Activated CD8-positive, alpha-beta memory T cell treated with anti-CD3 and anti-CD28 coated beads, Interleukin-2, amount 10 ng/mL, durations not matched to agents 7 days and 5 days (primary cell): Measurements from ENCODE around the gene COL23A1. TPM values are rescaled to one million over a fixed set of nuclear protein-coding genes. Genes with fewer than 3 reads are reported as not detected.
A peak's percentile ranks its signal among the peaks of the same experiment; 100 is the strongest.
"Not testable (repeated sequence)": the region's sequence is repeated elsewhere in the genome, so short reads cannot be mapped to it uniquely, and the experiment has no call there.

Source experiments
- ATAC-seq: fragments of 150-1000 bp; cut with Tn5 transposase; one replicate; pipeline ENCODE4 v1.10.0; 2021; ENCODE audit warnings: moderate library complexity
- CTCF ChIA-PET: fragments of 350-600 bp; sonication (Branson Sonifier 250); formaldehyde crosslinking; loops from one replicate; lab custom pipeline; 2021; ENCODE audit warnings: antibody characterized with exemption; lab: Charles Lee
- DNase-seq: peaks from one replicate; pipeline ENCODE4 v3.0.0-alpha.2; 2020
- H3K27ac Mint-ChIP-seq: one replicate; pipeline ENCODE4 v1.8.0; 2021; ENCODE audit warnings: mild to moderate bottlenecking, mixed read lengths
- H3K27me3 Mint-ChIP-seq: one replicate; pipeline ENCODE4 v1.8.0; 2021; ENCODE audit warnings: mixed read lengths
- H3K36me3 Mint-ChIP-seq: one replicate; pipeline ENCODE4 v1.8.0; 2021; ENCODE audit warnings: mild to moderate bottlenecking, mixed read lengths
- H3K4me1 Mint-ChIP-seq: one replicate; pipeline ENCODE4 v1.8.0; 2021; ENCODE audit warnings: mixed read lengths
- H3K4me3 Mint-ChIP-seq: one replicate; pipeline ENCODE4 v1.8.0; 2021; ENCODE audit warnings: mild to moderate bottlenecking, moderate library complexity, mixed read lengths
- H3K9me3 Mint-ChIP-seq: one replicate; pipeline ENCODE4 v1.8.0; 2022; ENCODE audit warnings: low read depth, mixed read lengths
- total RNA-seq, 2 experiments: library from RNA; stranded (reverse); gene quantifications; one replicate each; pipeline ENCODE4 v1.2.3, GENCODE V29; 2021

The COL23A1 gene
- total RNA-seq, 2 experiments from 2014 or later = 0.18 to 0.19 TPM

DNA sequence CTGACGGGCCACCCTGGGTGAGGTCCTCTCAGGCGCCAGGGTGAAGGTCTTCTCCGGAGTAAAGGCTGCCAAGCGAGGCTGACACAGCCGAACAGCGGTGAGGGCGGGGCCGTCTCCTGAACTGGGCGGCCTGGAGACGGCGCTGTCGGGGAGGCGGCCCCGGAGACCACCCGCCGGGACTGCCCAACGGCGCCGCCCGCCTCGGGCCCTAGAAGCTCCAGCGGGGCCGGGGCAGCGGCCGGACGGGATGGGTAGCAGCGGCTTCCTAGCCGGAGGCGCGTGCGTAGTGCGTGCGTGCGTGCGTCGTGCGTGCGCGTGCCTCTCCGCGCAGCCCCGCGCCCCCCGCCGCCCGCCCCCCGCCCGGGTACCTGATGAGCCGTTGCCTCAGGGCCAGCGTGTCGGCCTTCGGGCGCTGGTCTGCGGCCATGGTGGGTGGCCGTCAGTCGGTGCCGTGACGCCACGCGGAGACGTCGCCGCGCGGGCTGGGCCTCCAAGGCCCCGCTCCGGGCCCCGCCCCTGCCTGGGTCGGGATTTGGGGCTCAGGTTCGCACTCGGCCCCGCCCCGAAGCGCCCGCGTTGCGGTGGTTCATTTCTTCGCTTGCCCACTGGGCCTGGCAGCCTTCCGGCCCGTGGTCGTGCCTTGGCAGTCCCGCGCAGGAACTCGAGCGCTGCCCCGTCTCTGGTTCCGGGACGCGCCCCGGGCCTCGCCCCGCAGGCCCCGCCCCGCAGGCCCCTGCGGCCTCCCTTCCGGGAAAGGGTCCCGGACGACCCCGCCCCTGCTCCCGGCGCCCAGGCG lies 357.9 kb downstream of the COL23A1 start, which contains the start of gene PHYKPL:
PHYKPL (minus strand) TSS at position 679 of the 796 bp plus-strand sequence; CDS start at position 427, 252 bp downstream.
- Mint-ChIP-seq H3K4me3 (peak within 1 kb of the TSS; percentile 76), H3K36me3 (peaks cover 42% of the 10 kb centered on the region), H3K27me3 (no peaks in the 10 kb centered on the region), H3K27ac (peak within 1 kb of the TSS; percentile 85), H3K4me1 (peaks cover 80% of the 10 kb centered on the region), H3K9me3 (no peaks in the 10 kb centered on the region)
- ATAC-seq (peak; percentile 68), DNase-seq (peak; percentile 85)
- CTCF ChIA-PET = interaction anchor here (1.1 to 2.4 kb wide), 3 partner anchors 19 to 28 kb away, joined by 3 to 8 read pairs (median 4); partner anchors contain the start of gene HNRNPAB

DNA sequence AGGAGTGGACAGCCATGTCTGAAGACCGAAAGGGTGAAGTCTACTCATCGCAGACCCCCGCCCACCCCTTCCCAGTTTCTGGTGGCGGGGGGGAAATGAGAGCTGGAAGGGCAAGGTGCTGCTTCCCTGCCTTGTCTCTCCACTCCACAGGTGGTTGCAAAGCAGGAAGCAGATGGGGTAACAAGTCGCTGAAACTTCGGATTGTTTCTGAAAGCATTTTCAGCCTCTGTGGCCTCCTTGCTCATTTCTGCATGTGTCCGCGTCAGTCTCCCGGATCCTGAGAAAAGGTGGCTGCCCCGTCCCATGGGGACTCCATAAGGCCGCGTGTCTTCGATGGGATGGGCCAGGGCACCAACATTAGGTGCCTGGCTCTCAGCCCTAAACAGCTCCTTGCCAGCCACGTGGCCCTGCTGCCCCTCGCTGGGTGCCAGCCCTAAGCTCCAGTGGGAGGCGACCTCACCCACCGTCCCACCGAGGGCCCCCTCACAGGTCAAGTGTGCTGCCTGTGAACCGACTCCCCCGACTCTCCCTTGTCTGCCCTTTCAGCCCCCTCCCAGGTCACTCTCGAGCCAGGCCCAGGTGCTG lies 358.6 kb downstream of the COL23A1 start:
- Mint-ChIP-seq H3K4me1 (peaks cover 77% of the 10 kb centered on the region), H3K27ac (peak overlapping the region; percentile 73), H3K4me3 (peak overlapping the region; percentile 76), H3K9me3 (no peaks in the 10 kb centered on the region), H3K27me3 (no peaks in the 10 kb centered on the region), H3K36me3 (peaks cover 49% of the 10 kb centered on the region)
- ATAC-seq = no peak
- CTCF ChIA-PET = interaction anchor here (1.0 to 2.4 kb wide), 6 partner anchors 17 to 320 kb away, joined by 3 to 8 read pairs (median 3); partner anchors contain the start of gene HNRNPAB
- DNase-seq = no peak

DNA sequence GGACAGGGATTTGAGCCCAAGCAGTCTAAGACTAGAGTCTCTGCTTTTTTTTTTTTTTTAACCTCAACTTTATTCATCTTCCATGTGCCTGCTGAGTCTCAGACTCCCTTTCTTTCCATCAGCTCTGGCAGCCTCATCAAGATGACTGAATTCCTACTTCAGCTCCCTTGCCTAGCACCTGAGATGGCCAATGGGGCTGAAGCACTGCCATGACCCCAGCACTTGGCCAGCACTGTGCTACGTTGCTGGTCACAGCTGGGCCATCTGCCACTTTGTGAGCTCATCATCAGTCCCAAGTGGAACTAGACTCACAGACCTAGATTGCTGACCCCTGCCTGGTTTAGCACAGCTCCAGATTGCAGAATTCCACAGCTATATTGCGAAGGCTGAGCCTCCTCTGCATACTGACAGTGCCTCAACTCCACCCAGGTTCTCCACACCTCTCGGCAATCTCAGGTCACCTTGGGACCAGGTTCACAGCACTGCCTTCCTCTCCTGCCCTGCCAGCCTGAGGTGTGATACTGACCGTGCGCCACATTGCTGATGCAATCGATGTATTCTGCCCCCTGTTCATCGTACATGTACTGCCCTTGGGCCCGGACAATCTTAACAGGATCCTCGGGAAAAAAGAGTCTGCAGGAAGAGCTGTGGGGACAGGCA lies 359.2 kb downstream of the COL23A1 start:
- Mint-ChIP-seq H3K36me3 (peaks cover 52% of the 10 kb centered on the region), H3K4me3 (peak overlapping the region; percentile 76), H3K9me3 (no peaks in the 10 kb centered on the region), H3K4me1 (peaks cover 73% of the 10 kb centered on the region), H3K27ac (peak overlapping the region; percentile 73), H3K27me3 (no peaks in the 10 kb centered on the region)
- CTCF ChIA-PET = interaction anchor here (0.7 to 2.4 kb wide), 7 partner anchors 17 to 321 kb away, joined by 3 to 8 read pairs (median 3); partner anchors contain the start of gene HNRNPAB
- DNase-seq (no peak), ATAC-seq (no peak)

DNA sequence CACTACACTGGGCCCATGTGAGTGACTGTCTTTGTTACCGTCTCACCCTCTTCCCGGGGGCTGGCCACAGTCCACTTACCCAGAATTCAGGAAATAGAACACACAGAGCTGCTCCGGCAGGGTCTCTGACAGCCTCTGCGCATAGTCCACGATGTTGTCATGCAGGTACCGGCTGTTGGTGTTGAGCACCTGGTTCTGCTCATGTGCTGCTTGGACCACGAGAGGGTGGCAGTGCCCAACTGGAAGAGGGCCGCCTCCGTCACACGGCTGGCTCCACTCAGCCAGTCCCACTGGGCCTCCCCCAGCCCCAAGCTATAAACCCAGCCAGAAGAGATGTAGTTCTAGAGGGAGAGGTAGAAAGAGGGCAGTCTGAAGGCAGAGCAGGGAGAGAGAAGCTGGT lies 360.3 kb downstream of the COL23A1 start:
- ATAC-seq = no peak
- no peak for DNase-seq
- H3K36me3 Mint-ChIP-seq = peaks cover 56% of the 10 kb centered on the region
- H3K9me3 Mint-ChIP-seq = no peaks in the 10 kb centered on the region
- peaks cover 62% of the 10 kb centered on the region for H3K4me1 Mint-ChIP-seq
- peak overlapping the region; percentile 15 for H3K4me3 Mint-ChIP-seq
- CTCF ChIA-PET = interaction anchor here (2.4 kb wide), 1 partner anchor 26 kb away, joined by 8 read pairs; the partner anchor contains the start of gene HNRNPAB
- no peaks in the 10 kb centered on the region for H3K27me3 Mint-ChIP-seq
- H3K27ac Mint-ChIP-seq = peak overlapping the region; percentile 21

DNA sequence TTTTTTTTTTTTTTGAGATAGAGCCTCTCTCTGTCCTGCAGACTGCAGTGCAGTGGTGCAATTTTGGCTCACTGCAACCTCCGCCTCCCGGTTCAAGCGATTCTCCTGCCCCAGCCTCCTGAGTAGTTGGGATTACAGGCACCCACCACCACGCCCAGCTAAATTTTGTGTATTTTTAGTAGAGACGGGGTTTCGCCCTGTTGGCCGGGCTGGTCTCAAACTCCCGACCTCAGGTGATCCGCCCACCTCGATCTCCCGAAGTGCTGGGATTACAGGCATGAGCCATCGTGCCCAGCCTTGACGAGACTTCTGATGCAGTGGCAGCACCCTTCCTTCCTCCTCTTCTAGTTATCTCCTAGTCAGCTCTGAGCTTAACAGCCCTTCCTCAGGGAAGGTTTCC lies 361.1 kb downstream of the COL23A1 start:
- DNase-seq = not testable (repeated sequence)
- Mint-ChIP-seq H3K4me1 (peaks cover 54% of the 10 kb centered on the region), H3K36me3 (peaks cover 58% of the 10 kb centered on the region)

DNA sequence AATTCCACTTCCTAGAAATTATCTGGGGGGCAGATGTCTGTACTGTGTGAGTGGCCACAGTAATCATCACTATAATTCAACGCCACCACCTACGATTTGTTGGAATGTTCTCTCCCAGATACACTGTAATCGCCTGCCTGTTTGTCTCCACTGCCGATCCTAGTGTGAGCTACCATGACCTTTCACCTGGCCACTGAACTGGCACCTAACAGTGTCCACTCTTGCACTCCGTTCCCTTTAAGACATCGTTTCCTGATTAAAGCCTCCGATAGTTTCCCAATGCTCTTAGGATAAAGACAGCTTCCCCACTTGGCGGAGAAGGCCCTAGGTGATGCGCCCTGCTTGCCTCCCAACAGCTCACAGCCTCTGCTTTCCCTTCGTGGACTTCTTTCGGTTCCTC lies 361.6 kb downstream of the COL23A1 start:
- H3K9me3 Mint-ChIP-seq = no peaks in the 10 kb centered on the region
- ATAC-seq = no peak
- CTCF ChIA-PET = interaction anchor here (0.8 kb wide), 1 partner anchor 15 kb away, joined by 3 read pairs; no protein-coding TSS in a partner anchor
- peaks cover 59% of the 10 kb centered on the region for H3K36me3 Mint-ChIP-seq
- H3K4me1 Mint-ChIP-seq = peaks cover 50% of the 10 kb centered on the region
- no peak overlapping the region for H3K27ac Mint-ChIP-seq
- H3K27me3 Mint-ChIP-seq = no peaks in the 10 kb centered on the region
- no peak overlapping the region for H3K4me3 Mint-ChIP-seq
- no peak for DNase-seq

More for the DNA sequence above, 361.1 kb downstream of the COL23A1 start:
- not testable (repeated sequence) for H3K9me3 Mint-ChIP-seq, H3K4me3 Mint-ChIP-seq, H3K27me3 Mint-ChIP-seq, ATAC-seq, H3K27ac Mint-ChIP-seq
- CTCF ChIA-PET = interaction anchor here (0.7 to 0.8 kb wide), 2 partner anchors 15 to 389 kb away, joined by 3 to 4 read pairs; no protein-coding TSS in a partner anchor

DNA sequence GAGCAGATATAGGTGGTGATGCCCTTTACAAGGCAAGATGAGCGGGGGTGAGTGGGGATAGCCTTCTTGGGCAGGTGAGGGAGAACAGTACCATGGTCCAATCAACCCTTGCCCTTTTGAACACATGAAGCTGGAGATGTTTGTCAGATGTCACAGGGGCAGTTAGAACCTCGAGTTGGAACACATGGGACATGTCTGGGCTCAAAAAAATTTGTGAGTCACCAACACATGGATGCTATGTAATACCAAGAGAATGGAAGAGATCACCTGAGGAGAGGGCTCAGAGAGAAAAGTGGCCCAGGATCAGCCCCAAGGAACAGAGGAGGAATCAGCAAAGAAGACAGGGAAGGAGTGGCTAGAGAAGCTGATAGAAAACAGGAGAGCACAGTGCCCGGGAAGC lies 362.3 kb downstream of the COL23A1 start:
- H3K4me1 Mint-ChIP-seq = peaks cover 47% of the 10 kb centered on the region
- peaks cover 64% of the 10 kb centered on the region for H3K36me3 Mint-ChIP-seq
- peak overlapping the region; percentile 60 for H3K27ac Mint-ChIP-seq
- H3K4me3 Mint-ChIP-seq = no peak overlapping the region
- H3K9me3 Mint-ChIP-seq = no peaks in the 10 kb centered on the region
- H3K27me3 Mint-ChIP-seq = no peaks in the 10 kb centered on the region
- ATAC-seq (no peak), DNase-seq (no peak)
- CTCF ChIA-PET = interaction anchor here (1.0 kb wide), 1 partner anchor 12 kb away, joined by 3 read pairs; no protein-coding TSS in a partner anchor

DNA sequence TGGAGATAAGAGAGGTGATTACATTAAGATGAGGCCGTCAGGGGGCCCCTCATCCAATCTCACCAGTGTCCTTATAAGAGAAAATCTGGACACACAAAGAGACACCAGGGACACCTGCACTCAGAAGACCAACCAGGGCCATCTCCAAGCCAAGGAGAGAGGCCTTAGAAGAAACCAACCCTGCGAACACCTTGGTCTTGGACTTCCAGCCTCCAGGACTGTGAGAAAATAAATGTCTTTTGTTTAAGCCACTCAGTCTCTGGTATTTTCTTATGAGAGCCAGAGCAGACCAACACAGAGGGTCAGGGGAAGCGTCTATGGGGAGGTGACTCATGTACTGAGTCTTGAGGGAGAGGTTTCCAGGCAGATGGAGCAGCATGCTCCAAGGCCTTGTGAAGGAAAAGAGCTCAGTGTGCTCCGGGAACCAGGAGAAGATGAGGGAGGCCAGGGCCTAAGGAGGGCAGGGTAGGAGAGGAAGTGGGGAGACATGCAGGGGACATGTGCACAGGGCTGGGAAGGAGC lies 363.0 kb downstream of the COL23A1 start:
- no peaks in the 10 kb centered on the region for H3K9me3 Mint-ChIP-seq
- H3K4me3 Mint-ChIP-seq = no peak overlapping the region
- H3K4me1 Mint-ChIP-seq = peaks cover 46% of the 10 kb centered on the region
- H3K27me3 Mint-ChIP-seq = no peaks in the 10 kb centered on the region
- H3K36me3 Mint-ChIP-seq = peaks cover 64% of the 10 kb centered on the region
- DNase-seq (no peak), ATAC-seq (no peak)
- peak overlapping the region; percentile 60 for H3K27ac Mint-ChIP-seq
- CTCF ChIA-PET = interaction anchor here (1.0 kb wide), 1 partner anchor 11 kb away, joined by 3 read pairs; no protein-coding TSS in a partner anchor

DNA sequence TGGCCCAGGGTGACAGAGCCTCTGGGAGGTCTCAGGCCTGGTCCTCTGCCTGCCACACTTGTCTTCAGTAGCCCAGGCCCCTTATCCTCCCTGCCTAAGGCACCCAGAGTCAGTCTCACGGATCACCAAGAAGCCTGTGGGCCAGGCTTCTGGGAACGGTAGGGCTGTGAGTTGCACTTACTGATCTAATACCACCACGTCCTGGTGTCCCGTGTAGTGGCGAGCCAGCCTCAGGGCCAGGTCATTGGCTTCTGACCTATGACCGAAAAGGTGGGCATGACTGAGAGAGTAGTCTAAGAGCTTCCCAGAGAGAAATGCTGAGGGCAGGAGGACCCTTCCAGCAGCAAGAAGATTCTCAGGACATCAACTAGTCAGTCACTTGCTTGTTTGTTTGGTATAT lies 365.0 kb downstream of the COL23A1 start:
- Mint-ChIP-seq H3K9me3 (no peaks in the 10 kb centered on the region), H3K4me1 (peaks cover 46% of the 10 kb centered on the region), H3K4me3 (no peak overlapping the region), H3K27me3 (no peaks in the 10 kb centered on the region), H3K27ac (no peak overlapping the region), H3K36me3 (peaks cover 58% of the 10 kb centered on the region)
- no peak for ATAC-seq
- DNase-seq = no peak
- CTCF ChIA-PET = interaction anchor here (1.8 kb wide), 1 partner anchor 10 kb away, joined by 5 read pairs; no protein-coding TSS in a partner anchor

DNA sequence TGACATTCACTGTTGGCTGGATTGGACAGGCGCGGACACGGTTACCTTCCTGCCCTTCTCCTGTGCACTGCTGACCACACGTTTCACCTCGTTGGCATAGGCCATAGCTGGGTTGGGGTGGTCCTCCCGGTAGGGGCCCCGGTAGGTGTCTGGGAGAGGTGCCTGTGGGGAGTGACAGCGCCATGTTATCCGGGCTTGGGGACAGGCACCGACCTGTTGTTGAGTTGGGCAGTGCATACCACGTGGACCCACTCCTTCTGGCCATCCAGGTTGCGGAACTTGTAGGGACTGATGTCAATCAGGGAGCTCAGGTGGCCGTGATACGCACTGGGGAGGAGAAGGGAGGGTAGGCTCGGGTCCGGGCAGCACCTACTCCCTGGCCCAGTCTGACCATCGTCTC lies 365.8 kb downstream of the COL23A1 start:
- H3K27ac Mint-ChIP-seq = no peak overlapping the region

DNA sequence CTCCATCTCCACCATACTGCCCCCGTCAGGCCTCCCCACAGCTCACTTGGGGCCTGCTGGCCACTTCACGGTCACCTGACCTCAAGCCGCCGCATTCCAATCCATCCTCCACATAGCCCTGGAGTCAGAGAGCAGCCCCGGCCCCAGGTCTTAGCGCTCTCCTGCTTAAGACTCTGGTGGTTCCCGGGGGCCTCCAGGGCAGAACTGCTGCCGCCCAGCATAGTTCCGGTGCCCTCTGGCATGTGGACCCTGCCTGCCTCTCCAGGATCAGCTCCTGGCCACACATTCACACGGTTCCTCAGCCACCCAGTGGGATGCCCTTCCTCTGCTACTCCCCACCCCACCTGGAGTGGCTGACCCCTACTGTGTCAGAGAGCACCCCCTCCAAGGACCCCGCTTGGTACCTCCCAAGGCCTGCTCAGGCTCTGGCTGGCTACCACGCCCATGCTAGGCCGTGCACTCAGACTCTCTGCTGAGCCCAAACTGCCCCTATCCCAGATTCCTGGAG lies 366.3 kb downstream of the COL23A1 start:
- CTCF ChIA-PET = interaction anchor here (1.8 kb wide), 1 partner anchor 11 kb away, joined by 5 read pairs; no protein-coding TSS in a partner anchor

More for the DNA sequence above, 365.8 kb downstream of the COL23A1 start:
- peaks cover 55% of the 10 kb centered on the region for H3K36me3 Mint-ChIP-seq
- H3K4me1 Mint-ChIP-seq = peaks cover 38% of the 10 kb centered on the region
- CTCF ChIA-PET = interaction anchor here (1.8 kb wide), 1 partner anchor 11 kb away, joined by 5 read pairs; no protein-coding TSS in a partner anchor
- no peak for ATAC-seq
- DNase-seq = no peak
- no peaks in the 10 kb centered on the region for H3K9me3 Mint-ChIP-seq
- no peaks in the 10 kb centered on the region for H3K27me3 Mint-ChIP-seq
- H3K4me3 Mint-ChIP-seq = no peak overlapping the region

DNA sequence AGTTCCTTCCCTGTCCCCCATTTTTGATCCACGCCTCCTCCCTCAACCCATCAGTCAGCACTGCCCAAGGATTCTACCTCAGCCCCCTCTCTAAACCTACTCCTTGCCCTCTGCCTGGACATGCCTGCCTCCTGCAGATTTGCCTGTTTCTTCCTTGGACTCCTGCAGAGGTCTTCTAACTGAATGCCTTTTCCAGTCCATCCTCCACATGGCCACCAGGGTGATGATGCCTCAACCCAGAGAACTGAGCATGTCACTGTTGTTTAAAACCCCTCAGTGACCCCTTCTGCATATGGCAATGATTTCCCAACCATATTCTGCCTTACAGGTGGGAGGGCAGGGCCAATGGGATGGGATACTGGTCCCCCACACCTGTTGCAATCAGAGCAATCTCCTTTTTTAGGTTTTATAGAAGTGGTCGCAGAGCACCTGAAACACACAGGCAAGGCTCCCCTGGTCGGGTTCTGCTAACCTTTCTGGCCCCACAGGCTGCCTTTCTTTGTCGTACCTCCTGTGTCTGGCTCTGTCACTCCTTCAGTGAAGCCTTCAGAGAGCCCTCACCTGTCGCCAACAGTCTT lies 366.9 kb downstream of the COL23A1 start:
- Mint-ChIP-seq H3K27ac (peak overlapping the region; percentile 17), H3K36me3 (peaks cover 49% of the 10 kb centered on the region), H3K4me1 (peaks cover 30% of the 10 kb centered on the region), H3K9me3 (no peaks in the 10 kb centered on the region), H3K27me3 (no peaks in the 10 kb centered on the region), H3K4me3 (no peak overlapping the region)
- no peak for DNase-seq
- CTCF ChIA-PET = no interaction called here
- ATAC-seq = no peak

More for the DNA sequence above, 366.3 kb downstream of the COL23A1 start:
- Mint-ChIP-seq H3K9me3 (no peaks in the 10 kb centered on the region), H3K27me3 (no peaks in the 10 kb centered on the region), H3K4me3 (no peak overlapping the region), H3K27ac (peak overlapping the region; percentile 9), H3K36me3 (peaks cover 53% of the 10 kb centered on the region), H3K4me1 (peaks cover 35% of the 10 kb centered on the region)
- DNase-seq (no peak), ATAC-seq (no peak)
